Right forelimb (tissue), 1 donor: ENCODE data around the gene IRX2.

Source experiments
- DNase-seq: peaks from one replicate; pipeline ENCODE4 v3.0.0-alpha.2; 2018

Gene IRX2

DNA sequence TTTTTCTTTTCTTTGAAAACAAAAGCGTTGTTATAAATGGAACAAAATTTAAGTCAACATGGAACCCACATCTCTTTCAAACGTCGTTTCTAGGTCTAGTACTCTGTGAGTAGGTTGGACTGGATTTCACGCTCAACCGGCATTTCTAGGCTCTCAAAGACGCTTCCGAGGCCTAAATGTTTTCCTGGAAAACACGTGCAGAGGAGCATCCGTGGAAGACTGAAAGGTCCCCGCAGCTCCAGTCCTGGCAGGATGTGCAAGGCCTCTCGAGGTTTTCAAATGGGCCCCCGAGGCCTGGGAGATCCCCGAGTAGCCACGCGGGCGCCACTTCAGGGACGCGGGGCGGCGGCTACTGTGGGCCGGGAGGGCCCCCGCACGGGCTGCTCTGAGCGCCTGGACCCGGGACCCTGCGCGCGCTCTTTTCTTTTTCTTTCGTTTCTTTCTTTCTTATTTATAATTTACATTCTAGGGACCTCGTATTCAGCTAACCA lies 4.2 kb upstream of the IRX2 start:
- DNase-seq: no peak

DNA sequence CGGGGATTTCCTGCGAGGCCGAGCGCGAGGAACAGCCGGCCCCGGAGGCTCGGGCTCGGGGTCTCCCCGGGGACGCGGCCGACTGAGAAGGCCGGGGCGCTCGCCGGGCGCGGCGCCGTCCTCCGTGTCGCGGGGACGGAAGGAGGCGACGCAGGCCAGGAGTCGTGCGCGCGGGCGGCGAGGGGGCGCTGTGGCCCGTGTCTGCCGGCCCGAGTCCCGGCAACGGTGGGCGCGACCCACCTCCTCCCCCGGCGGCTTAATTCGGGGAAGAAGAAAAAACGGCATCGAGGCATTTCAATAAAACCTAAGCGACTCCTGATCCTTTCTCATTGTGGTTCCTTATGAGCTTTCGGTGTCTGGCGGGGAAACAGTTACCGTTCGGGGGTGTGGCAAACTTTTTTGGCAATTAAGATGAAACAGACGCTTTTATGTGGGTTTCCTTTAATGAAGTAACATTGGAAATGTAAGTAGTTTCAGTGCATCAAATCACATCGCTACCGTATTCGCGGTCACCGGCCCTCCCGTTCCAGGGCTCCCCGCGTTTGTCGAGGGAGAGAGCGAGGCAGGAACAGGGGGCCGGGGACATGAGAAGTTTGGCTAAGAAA lies 3.7 kb upstream of the IRX2 start:
- no peak for DNase-seq

DNA sequence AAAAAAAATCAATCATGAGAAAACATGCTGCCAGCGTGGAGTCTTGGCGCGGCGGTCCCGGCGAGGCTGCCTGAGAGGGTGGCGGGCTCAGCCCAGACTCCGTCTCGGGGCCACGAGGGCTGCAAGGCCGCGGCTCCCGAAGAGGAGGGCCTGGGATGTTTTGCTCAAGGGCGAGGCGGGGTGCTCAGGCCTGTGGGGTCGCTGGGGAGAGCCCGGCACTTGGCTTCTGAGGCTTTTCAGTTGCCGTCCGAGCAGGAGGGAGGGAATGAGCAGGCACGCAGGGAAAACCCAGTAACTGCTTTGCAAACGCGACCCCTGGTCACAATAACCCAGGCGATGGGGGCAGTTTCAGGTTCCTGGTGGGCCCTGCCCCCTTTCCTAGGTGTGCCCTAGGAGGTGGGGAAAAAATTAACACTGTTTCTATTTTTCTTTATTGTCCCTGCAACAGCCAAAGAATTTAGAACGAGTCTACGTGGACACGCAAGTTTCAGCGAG lies 3.2 kb upstream of the IRX2 start:
- DNase-seq: no peak

DNA sequence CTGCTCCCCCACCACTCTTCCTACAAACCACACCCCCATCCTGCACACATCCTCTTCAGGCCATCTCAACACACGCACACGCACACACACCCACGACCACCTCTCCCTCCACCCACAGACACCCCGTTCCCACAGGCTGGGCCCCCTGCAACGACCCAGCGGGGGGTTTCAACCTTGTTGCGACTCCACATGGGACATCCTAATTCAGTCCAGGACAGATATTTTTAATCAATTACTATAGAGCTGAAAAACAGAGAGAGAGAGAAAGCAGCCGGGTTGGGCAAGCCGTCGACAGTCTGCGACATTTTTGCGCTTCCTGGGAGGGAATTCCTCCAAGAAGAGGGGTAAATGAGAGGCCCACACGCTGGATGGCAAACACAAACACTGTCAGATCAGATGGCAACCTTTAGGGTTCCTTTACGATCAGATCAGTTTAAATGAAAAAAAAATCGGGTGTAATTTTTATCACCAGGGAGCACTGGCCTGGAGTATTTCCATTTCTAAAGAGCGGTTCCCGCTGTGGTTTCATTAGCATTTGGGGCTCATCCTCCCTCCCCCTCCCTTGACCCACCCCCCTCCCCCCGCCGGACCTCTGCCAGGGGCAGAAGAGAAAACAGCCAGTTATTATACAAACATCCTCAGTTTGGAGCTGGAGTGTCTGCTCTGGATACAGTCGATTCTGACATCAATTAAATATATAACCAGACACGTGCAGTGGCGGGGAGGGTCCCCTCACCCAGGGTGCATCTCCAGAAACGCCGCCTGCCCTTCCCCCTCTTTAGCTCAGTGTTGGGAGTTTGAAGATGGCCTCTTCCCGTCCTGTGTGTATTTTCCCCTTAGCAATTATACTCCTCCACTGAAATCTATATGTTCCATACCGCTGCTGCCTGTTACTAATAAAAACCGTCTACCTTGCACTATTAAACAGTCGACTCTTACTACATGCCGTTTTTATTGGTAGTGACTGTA lies 2.3 kb upstream of the IRX2 start:
- DNase-seq: no peak

DNA sequence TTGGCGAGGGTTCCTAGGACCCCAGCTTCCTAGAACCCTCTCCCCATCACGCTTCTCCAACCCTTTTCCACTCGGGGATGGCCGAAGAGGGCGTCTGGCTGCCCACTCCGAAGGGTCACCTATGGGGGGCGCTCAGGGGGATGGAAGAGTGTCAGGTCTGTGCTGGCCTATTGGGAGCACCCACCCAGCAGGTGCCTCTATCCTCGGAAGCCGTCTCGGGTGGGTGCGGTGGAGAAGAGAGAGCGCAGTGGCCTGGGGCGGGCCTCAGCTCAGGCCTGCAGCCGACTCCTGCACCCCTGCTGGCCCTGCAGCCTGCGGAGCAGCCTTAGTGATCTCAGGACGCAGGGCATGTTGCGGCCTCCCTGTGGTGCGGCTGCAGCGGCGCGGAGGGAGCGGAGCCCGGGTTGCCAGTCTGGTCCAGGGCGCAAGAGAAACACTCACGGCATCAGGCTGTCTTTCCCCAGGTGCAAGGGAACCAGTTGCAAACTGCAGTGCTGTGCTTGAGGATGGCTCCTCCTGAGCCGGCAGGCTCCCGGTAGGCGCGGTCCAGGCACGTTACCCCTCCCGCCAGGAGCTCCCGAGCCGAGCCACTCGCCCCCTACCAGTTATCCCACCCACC lies 1.5 kb upstream of the IRX2 start:
- no peak for DNase-seq

DNA sequence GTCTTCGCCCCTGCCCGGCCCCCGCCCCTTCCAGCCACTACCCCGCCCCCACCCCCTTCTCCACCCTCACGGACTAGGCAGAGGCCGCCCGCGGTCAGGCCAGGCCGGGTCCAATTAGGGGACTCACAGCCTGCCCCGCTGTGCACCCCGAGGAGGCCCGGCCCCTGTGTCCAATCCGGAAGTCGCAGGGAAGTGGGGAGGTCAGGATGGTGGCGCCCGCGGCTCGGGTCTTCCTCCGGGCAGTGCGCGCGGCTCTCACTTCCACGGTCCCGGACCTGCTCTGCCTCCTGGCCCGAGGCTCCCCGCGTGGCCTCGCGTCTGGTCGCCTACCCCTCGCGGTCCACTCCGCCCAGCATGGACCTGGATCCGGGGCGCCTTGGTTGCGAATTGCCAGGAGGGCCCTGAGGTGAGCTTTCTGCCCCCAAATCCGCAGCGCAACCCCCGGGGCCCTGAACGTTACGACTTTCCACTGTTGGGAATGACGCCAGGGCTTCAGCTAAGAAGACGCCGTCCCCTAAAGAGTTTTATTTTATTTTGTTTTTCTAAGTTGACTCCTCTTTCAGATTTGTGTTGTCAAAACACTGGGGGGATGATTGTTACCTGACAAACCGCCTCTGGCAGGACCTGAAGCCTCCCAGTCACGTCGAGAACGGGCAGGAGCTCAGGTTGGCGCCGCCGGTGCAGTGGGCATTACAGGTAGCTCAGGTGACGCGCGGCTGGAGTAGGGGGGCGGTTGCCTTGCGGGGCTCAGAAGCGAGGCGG lies 763 bp upstream of the IRX2 start:
- peak; percentile 60 for DNase-seq

DNA sequence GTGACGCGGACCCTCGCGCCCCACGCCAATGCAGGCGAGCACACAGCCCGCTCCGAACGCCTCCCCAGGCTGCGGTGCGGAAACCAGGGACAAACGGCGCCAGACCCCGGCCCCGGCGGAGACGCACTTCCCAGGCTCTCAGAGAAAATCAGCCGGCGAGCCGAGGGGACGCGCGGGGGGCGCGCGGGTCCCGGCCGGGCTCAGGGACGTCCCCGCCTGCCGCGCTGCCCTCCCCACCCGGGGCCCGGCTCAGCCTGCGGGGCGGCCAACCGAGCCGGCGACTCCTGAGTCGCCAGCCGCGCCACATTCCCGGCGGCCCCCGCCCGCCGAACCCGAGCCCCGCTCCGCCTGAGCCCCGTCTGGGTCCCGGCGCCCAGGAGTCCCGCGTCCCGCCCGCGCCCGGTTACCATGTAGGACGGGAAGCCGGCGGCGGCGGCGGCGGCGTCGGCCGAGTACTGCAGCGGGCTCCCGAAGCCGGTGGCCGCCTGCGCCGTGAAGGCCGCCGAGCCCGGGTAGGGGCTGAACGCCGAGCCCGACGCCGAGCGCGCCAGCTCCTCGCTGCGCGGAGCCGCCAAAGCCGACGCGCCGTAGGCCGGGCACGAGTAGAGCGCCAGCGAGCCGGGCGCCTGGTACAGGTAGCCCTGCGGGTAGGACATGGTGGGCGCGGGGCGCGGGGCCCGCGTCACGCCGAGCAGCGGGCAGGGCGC lies 566 bp downstream of the IRX2 start:
- no peak for DNase-seq

DNA sequence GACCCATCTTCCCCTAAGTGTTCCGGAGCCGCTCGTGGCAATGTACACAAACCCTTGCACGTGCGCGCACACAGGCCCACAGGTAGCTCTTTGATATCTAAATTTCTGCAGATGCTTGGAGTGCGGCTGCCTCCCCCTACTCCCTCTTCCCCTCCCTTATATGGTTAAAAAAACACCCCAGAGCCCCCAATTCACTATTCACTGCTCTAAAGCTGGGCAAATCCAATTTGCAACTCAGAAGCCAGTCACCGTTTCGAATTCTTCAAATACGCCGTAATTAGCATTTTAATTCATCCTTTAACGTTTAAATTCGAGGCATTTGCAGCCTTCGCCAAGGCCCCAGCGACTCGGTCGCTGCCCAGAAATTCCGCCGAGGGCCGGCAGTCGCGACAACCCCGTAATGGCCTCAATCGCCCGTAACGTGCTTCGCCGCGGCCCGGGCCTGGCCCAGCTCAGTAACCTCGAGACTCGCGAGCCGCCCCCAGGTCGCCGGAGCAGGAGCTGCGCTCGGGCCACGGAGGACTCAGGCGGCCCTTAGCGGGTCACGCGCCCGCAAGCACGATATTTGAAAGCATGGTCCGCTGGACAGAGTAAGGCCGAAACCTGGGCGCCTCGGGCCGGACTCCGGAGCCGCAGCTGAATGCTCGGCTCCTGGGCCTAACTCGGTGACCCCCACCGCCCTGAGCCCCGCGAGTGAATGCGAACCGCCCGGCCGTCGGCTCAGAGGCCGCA lies 1.3 kb downstream of the IRX2 start:
- DNase-seq: no peak

DNA sequence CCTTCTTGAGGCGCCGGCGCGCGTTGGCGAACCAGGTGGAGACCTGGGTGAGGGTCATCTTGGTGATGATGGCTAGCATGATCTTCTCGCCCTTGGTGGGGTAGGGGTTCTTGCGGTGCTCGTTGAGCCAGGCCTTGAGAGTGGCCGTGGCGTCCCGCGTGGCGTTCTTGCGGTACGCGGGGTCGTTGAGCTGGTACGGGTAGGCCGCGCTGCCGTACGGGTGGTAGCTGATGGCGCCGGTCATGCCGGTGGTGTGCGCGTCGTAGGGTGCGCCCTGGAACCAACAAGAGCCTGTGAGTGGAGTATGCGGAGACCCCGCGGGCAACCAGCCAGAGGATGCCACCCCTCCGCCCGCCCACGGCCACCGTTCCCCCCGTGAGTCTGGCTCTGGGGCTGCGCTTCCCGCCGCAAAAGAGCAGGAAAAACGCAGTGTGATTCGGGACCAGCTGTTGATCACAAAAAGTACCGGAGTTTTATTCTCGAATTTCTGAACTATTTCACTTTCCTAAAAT lies 1.9 kb downstream of the IRX2 start:
- DNase-seq: no peak

DNA sequence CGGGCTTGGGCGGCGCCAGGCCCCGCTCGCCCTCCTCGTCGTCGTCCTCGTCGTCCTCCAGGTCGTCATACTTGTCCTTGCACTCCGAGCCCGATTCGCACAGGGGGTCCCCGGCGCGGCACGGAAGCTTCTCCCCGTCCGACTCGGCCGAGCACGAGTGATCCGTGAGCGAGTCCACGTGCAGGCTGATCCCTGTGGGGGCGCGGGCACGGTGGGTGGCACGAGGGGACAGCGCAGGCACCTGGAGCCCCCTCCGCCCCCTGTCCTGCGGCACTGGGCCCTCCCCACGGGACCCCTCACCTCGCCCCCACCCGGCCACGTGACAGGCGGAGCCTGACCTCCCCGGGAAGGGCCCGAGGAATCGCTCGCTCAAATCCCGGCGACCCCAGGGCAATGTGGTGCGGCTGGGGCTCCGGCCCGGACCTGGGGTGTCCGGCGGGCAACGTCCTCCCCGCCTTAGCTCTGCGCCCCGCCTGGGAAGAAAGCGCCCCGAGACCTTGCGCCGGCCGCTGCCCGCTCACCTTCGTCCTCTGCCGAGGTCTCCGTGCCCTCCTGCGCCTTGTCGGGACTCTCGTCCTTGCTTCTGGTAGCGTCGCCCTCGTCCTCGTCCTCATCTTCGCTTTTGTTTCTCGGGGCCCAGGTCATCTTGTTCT lies 2.5 kb downstream of the IRX2 start:
- DNase-seq: no peak

DNA sequence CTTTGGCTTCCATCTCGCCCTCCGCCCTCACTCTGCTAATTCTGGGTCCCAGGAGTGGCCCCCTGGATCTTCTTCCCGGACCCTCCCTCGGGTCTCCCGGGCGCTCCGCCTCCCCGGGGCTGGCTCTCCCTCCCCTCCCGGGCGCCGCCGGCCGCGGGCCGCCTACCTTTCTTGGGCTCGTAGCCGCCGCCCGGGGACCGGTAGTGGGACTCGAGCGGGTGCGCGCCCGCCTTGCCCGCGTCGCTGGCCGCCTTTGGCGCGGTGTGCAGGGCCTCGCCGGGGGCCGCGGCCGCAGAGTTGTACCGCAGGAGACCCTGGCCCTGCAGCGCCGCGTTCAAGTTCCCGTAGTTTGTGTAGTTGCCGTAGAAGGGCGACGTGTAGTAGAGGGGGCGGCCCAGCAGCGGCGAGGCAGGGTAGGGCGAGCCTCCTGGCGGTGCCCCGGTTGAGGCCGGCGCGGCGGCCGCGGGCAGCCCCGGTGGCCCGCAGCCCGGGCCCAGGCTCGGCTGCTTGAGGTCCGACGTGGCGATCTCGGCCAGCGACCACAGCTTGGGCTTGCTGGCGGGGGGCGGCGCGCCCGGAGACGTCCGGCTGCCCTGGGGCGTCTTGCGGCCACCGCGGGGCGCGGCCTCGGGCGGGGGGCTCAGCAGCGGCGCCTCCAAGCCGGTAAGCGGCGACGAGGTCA lies 3.2 kb downstream of the IRX2 start:
- DNase-seq: no peak

DNA sequence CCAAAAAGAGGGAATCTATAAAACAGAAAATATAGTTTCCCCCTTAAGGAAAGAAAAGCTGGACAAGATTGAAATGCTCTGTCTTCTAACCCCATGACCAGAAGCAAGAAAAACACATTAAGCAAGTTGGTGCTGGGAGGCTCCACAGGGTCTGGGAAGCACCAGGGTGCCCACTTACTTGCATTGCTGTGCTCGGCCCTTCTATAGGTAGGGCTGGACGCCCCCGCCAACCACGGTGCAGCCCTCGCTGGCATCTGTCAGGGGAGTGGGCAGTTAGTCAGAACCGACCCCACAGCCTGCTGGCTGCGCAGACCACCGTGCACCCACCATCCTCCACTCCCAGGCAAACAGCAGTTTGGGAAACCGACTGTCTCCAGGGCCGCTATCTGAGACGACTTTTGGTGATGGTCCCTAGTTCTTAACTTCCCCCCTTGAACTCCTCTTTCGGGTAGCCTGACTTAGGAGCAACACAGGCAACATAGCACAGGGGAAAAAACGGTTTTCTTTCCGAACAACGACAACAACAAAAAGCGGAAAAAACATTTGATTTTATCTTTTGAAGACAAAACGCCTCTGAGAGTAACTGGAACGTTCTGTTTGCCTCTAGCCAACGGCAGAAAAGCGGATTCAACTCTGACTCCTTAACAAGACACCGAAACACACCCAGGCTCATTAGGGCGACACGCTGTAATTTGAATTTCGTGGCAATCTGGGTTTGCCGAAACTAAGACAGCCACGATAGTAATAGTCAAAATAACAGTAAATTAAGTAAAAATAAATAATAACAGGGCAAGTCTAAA lies 3.9 kb downstream of the IRX2 start:
- no peak for DNase-seq

DNA sequence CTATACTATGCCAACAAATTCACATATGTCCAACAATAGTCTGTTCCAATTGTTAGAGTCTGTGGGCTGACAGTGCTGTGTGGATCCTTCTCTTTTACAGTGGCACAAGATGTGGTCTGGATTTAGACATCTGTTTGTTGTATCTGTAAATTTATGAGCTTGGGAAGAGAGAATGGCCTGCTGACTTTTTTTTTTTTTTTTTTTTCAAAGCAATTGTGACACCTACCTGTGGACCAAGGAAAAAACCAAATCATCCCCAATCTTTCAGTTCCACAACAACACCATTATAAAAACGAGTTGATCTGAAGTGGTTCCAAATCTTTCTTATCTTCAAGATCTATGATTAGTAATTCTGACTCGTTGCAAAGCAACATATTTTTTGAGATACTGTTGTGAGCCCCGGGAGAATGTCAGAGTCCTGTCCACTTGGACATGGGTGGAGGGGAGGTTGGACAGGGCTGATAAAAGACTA lies 4.9 kb downstream of the IRX2 start:
- no peak for DNase-seq

DNA sequence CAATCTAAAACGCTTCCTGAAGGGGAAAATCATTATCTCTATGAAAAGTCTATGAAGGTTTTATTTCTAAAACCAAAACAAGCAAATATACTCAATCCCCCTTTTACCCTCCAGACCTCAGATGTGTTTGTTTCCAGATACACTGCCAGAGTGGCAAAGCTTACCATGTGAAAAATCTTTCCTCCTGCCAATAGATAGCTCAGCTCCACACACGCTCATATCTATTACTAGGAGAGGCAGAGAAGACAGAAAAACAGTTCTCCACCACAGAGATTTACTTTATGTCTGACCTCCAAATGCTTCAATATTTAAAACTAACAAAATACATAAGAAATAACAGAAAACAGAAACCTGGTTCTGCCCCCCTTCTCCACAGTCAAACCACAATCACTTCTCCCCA lies 7.0 kb downstream of the IRX2 start:
- no peak for DNase-seq

DNA sequence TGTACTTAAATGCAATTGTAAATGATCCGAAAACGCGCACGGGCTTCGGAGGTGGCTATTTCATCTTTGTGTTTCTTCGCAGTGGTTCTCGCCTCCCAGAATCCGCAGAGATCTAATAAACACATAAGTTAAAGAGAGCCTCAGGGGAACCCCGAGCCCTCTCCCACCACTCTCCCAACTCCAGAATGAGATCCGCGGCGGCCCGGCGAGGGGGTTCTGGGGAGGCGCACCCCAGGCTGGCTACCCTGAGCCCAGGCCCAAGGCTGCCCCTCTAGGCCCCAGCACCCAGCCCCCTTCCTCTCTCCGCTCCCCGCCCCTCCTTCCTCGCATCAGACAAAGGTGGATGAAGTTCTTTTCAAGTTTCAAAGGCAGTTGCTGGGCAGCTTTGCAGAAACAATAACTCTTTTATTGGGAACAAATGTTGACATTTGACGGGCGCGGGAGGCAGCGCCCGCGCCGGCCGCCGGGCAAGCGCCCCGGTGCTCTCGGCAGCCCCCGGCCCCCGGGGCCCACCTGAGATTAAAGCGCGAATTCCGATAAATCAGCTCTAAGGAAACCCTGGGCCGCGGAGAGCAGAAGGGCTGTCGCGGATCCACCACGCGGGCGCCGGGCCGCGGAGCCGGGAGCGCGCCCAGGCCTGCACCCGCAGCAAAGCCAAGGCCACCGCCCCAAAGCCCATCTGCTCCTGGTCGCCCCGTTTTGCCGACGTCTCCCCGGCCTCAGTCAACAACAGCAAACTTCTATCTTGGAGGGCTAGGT lies 8.4 kb downstream of the IRX2 start:
- no peak for DNase-seq

DNA sequence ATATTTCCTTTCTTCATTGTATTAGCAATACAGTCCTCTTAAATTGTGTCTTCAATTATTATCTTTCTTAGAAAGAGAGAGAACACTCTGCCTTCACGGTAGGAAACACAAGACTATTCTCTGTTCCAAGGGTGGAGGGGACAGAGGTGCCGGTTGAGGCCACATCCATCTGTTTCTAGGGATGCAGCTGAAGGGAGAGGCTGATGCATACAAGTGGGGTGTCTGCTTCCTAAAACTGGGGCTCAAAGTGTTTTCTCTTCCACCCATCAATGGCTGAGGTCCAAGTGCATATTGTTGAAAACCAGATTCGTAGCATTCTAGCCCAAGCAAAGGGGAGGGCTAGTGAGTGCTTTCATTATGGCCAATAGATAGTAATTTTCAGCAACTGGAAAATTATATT lies 9.5 kb downstream of the IRX2 start:
- DNase-seq: no peak

DNA sequence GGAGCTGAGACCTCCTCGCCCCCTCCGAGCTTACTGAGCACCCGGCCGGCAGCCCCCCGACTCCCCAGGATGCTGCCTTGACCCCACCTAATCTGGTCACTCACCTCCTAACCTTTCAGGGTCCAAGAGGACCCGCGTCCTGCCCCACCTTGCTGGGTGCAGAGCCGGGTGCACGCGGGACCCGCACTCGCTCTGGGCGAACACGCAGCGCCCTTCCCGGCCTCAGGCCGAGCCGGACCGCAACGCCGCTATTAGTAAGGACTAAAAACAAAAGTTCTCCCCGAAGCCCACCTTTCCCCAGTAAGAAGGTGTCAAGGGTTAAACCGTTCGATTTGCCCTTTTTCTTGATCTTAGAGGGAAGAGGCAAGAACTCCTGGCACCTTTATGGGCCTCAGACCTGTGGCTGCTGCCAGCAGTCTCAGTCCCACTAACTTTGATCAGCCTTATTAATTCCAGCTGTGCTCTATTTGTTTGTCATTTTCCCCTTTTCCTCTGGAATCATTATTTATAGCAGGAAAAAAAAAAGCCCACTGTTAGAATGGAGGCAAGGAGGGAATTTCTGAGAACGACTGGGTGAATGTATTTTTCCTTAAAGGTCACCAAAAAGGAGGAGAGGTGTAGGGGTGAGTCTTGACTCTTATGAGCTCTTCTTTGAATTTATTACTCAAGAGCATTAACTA lies 10.5 kb downstream of the IRX2 start:
- DNase-seq: no peak
